Activated naive CD8-positive, alpha-beta T cell treated with anti-CD3 and anti-CD28 coated beads, Interleukin-2, amount 50 U/mL, for 24 hours (primary cell): ENCODE results near the gene LRFN4.

Experiments used
- ATAC-seq: fragments of 150-1000 bp; cut with Tn5 transposase; one replicate; pipeline ENCODE4 v1.10.0; 2021
- DNase-seq: peaks from one replicate; pipeline ENCODE4 v3.0.0; 2021
- H3K27ac Mint-ChIP-seq: one replicate; pipeline ENCODE4 v1.8.0; 2021; ENCODE audit warnings: mild to moderate bottlenecking, mixed read lengths
- H3K27me3 Mint-ChIP-seq: one replicate; pipeline ENCODE4 v1.8.0; 2021; ENCODE audit warnings: mixed read lengths
- H3K36me3 Mint-ChIP-seq: one replicate; pipeline ENCODE4 v1.8.0; 2021; ENCODE audit warnings: low read depth, mixed read lengths
- H3K4me1 Mint-ChIP-seq: one replicate; pipeline ENCODE4 v1.8.0; 2021; ENCODE audit warnings: mixed read lengths
- H3K4me3 Mint-ChIP-seq: one replicate; pipeline ENCODE4 v1.8.0; 2021; ENCODE audit warnings: mild to moderate bottlenecking, moderate library complexity, mixed read lengths
- H3K9me3 Mint-ChIP-seq: one replicate; pipeline ENCODE4 v1.8.0; 2021; ENCODE audit warnings: mixed read lengths

The LRFN4 gene

GRCh38 chr11:66841861-66842260 is 15.0 kb upstream of the LRFN4 start:
- ATAC-seq, result no peak
- Mint-ChIP-seq H3K27me3 (no peaks in the 10 kb centered on the region), H3K9me3 (no peaks in the 10 kb centered on the region), H3K36me3 (peaks cover 13% of the 10 kb centered on the region), H3K27ac (peak overlapping the region; percentile 95), H3K4me3 (peak overlapping the region; percentile 97), H3K4me1 (peaks cover 43% of the 10 kb centered on the region)
- DNase-seq, result no peak

DNA sequence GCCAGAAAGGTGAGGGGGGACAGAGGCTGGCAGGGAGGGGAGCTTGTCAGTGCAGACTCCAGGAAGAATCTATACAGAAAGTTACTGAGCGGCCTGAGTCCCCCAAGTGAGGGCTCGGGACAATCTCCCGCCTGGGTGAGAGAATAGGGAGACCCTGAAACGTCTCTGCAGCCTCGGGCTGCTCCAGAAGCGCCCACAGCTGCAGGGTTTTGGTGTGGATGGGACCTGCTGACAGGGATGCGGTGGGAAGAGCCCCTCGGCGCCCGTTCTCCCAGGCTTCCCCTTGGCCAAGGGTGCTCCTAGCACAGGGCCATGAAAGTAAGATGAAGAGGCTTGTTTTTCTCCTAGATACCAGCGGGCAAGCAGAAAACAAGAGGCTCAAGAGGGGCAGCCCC is 14.4 kb upstream of the LRFN4 start:
- Mint-ChIP-seq H3K4me1 (peaks cover 43% of the 10 kb centered on the region), H3K27me3 (no peaks in the 10 kb centered on the region), H3K9me3 (no peaks in the 10 kb centered on the region), H3K4me3 (peak overlapping the region; percentile 97), H3K36me3 (peaks cover 13% of the 10 kb centered on the region), H3K27ac (peak overlapping the region; percentile 95)
- no peak for DNase-seq
- no peak for ATAC-seq

- Mint-ChIP-seq H3K27ac (peak within 1 kb of the TSS; percentile 95), H3K9me3 (no peaks in the 10 kb centered on the region), H3K4me1 (peaks cover 43% of the 10 kb centered on the region), H3K36me3 (peaks cover 13% of the 10 kb centered on the region), H3K27me3 (no peaks in the 10 kb centered on the region), H3K4me3 (peak within 1 kb of the TSS; percentile 97)
- DNase-seq, result peak; percentile 94
- peak; percentile 90 for ATAC-seq
Measured at GRCh38 chr11:66842896-66843775, 13.7 kb upstream of the LRFN4 start, which contains the start of gene RCE1. Gene RCE1, plus strand, starts transcription at chr11:66843441. Its CDS starts 15 bp downstream, at chr11:66843456.

DNA sequence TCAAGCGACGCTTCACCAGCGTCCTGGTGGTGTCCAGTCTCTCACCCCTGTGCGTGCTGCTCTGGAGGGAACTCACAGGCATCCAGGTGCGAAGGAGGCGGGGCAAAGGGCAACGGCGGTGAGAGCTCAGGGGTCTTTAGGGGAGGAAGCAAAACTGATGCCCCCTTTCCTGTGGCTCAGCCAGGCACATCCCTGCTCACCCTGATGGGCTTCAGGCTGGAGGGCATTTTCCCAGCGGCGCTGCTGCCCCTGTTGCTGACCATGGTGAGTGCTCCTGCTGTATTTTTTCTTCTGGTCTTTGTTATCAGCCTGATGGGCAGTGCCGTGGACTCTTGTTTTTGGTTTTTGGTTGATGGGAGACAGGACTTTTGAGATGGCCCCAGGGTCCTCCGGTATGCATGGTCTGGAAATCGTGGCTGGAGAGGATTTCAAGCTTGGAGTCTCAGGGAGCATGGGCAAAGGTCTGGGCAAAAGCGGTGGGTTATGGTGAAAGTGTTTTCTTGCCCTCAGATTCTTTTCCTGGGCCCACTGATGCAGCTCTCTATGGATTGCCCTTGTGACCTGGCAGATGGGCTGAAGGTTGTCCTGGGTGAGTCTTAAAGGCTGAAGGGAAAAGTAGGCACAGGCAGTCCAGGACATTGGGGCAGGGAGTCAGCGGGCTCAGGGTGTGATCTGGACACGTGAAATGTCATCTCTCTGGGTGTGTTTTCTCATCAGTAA is 12.9 kb upstream of the LRFN4 start:
- no peak for ATAC-seq
- H3K9me3 Mint-ChIP-seq, result no peaks in the 10 kb centered on the region
- DNase-seq, result no peak
- peak overlapping the region; percentile 91 for H3K27ac Mint-ChIP-seq
- H3K36me3 Mint-ChIP-seq, result peaks cover 12% of the 10 kb centered on the region
- peaks cover 43% of the 10 kb centered on the region for H3K4me1 Mint-ChIP-seq
- H3K27me3 Mint-ChIP-seq, result no peaks in the 10 kb centered on the region
- H3K4me3 Mint-ChIP-seq, result peak overlapping the region; percentile 97

DNA sequence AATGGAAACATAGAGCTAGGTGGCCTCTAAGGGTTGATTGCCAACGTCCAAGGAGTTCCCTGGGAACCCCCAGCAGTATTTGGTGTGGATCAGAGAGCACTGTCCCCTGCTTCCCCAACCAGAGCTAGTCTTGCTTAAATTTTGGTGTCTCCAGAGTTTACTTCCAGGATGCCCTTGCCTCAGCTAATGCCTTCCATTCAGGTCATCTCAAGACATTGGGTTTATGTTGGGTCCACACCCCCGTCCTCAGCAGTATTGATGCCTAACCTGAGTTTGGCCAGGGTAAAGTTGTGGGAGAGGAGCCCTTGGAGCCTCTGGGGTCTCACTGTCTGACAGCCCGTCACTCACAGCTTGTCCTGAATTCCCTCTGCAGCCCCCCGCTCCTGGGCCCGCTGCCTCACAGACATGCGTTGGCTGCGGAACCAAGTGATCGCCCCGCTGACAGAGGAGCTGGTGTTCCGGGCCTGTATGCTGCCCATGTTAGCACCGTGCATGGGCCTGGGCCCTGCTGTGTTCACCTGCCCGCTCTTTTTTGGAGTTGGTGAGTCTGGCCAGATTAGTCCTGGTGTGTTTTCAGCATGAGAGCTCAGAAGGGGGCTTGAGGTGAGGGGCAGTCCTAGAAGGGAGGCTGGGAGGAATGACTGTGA is 12.2 kb upstream of the LRFN4 start:
- peaks cover 10% of the 10 kb centered on the region for H3K36me3 Mint-ChIP-seq
- no peaks in the 10 kb centered on the region for H3K9me3 Mint-ChIP-seq
- H3K4me3 Mint-ChIP-seq, result peak overlapping the region; percentile 97
- peak overlapping the region; percentile 91 for H3K27ac Mint-ChIP-seq
- no peaks in the 10 kb centered on the region for H3K27me3 Mint-ChIP-seq
- ATAC-seq (no peak), DNase-seq (no peak)
- H3K4me1 Mint-ChIP-seq, result peaks cover 36% of the 10 kb centered on the region

GRCh38 chr11:66845143-66845875 is 11.6 kb upstream of the LRFN4 start:
- H3K36me3 Mint-ChIP-seq, result peaks cover 10% of the 10 kb centered on the region
- H3K9me3 Mint-ChIP-seq, result no peaks in the 10 kb centered on the region
- ATAC-seq (no peak), DNase-seq (no peak)
- peaks cover 31% of the 10 kb centered on the region for H3K4me1 Mint-ChIP-seq
- H3K27ac Mint-ChIP-seq, result peak overlapping the region; percentile 26
- H3K27me3 Mint-ChIP-seq, result no peaks in the 10 kb centered on the region
- peak overlapping the region; percentile 97 for H3K4me3 Mint-ChIP-seq

- no peaks in the 10 kb centered on the region for H3K9me3 Mint-ChIP-seq
- H3K4me1 Mint-ChIP-seq, result peaks cover 26% of the 10 kb centered on the region
- no peak for DNase-seq
- no peak overlapping the region for H3K27ac Mint-ChIP-seq
- H3K27me3 Mint-ChIP-seq, result no peaks in the 10 kb centered on the region
- no peak overlapping the region for H3K4me3 Mint-ChIP-seq
- no peak for ATAC-seq
- H3K36me3 Mint-ChIP-seq, result peaks cover 10% of the 10 kb centered on the region
Measured at GRCh38 chr11:66845876-66846212, 11.0 kb upstream of the LRFN4 start.

GRCh38 chr11:66846671-66847091 is 10.2 kb upstream of the LRFN4 start:
- H3K36me3 Mint-ChIP-seq, result peaks cover 8% of the 10 kb centered on the region
- no peak overlapping the region for H3K4me3 Mint-ChIP-seq
- no peaks in the 10 kb centered on the region for H3K27me3 Mint-ChIP-seq
- H3K27ac Mint-ChIP-seq, result no peak overlapping the region
- ATAC-seq (no peak), DNase-seq (no peak)
- peaks cover 21% of the 10 kb centered on the region for H3K4me1 Mint-ChIP-seq
- no peaks in the 10 kb centered on the region for H3K9me3 Mint-ChIP-seq

DNA sequence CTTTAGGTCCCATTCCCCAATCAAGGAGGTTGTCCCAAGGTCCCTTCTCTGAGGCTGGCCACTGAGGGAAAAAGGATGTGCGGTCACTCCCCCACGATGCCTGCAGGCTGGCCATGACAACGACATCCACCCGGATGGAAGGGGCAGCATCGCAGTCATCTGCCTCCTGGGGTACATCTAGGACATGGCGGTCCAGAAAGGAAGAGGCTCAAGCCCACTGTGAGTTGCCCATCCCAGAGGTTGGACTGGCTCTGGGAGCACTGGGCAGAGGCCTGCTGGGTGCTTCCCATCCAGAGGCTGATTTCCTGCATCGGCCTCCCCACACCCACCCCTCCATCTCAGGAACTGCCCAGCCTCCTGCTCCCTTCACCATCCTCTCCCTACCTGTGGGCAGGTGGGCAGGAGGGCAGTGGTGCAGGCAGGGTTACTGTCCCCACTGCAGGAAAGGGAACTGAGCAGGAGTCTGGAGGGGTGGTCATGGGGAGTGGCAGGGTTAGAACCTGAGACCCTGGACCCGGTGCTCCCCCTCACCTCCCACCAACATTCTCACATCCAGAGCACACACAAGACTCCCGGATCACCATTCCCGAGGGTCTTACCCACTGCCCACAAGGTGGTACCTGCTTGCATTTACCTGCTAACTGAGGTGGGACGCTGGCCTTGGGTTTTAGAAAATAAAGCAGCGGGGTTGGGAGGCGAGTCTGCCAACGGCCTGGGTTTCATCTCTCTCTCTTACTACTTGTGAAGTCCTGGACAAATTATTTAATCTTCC is 9.2 kb upstream of the LRFN4 start:
- DNase-seq, result no peak
- Mint-ChIP-seq H3K27me3 (no peaks in the 10 kb centered on the region), H3K27ac (no peak overlapping the region), H3K9me3 (no peaks in the 10 kb centered on the region), H3K4me3 (no peak overlapping the region), H3K4me1 (peaks cover 19% of the 10 kb centered on the region), H3K36me3 (peaks cover 5% of the 10 kb centered on the region)
- ATAC-seq, result no peak

DNA sequence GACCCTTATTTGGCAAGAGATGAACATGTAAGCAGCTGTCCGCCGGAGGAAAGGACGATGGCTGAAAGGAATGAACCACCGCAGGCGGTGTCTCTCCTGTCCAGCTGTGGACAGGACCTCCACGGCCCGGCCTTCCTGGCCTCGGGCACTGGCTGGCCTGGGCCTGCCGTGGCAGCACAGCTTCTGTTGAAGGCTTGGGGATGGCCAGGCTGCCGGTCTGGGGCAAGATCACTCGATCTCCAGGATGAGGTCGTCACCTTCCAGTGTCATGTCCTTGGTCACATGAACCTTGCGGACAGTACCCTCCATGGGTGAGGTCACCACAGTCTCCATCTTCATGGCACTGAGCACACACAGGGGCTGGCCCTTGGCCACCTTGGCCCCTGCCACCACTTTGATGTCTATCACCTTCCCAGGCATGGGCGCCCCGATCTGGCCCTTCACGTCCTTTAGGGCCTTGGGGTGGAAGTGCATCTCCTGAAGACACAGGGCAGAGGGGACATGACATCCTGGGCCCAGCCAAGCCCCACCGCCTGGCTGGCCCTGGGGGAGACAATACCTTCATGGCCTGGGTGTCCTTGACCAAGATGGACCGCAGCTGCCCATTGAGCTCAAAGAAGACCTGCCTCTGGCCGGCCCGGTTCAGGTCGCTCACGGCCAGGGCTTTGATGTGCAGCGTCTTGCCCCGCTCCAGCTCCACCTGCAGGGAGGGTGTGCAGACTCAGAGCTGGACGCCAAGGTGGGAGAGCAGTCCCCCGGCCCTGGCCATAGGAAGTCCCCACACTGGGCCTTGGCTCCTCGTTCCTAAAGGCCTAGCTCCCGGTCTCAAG is 8.0 kb upstream of the LRFN4 start:
- ATAC-seq, result no peak
- DNase-seq, result no peak
- H3K27me3 Mint-ChIP-seq, result no peaks in the 10 kb centered on the region
- no peaks in the 10 kb centered on the region for H3K9me3 Mint-ChIP-seq
- H3K36me3 Mint-ChIP-seq, result peaks cover 5% of the 10 kb centered on the region
- H3K4me3 Mint-ChIP-seq, result no peak overlapping the region
- H3K4me1 Mint-ChIP-seq, result peaks cover 18% of the 10 kb centered on the region
- no peak overlapping the region for H3K27ac Mint-ChIP-seq

- Mint-ChIP-seq H3K4me3 (no peak overlapping the region), H3K9me3 (no peaks in the 10 kb centered on the region), H3K27ac (no peak overlapping the region), H3K36me3 (peaks cover 5% of the 10 kb centered on the region), H3K4me1 (peaks cover 11% of the 10 kb centered on the region), H3K27me3 (no peaks in the 10 kb centered on the region)
- ATAC-seq (no peak), DNase-seq (no peak)
Measured at GRCh38 chr11:66849501-66850234, 7.2 kb upstream of the LRFN4 start.

GRCh38 chr11:66850235-66850587 is 6.7 kb upstream of the LRFN4 start:
- Mint-ChIP-seq H3K36me3 (peaks cover 3% of the 10 kb centered on the region), H3K4me1 (peaks cover 13% of the 10 kb centered on the region), H3K9me3 (no peaks in the 10 kb centered on the region), H3K4me3 (no peak overlapping the region), H3K27me3 (no peaks in the 10 kb centered on the region), H3K27ac (no peak overlapping the region)
- ATAC-seq (no peak), DNase-seq (no peak)
